ENCODE results near the gene CAPN5.

The CAPN5 gene

GRCh38 chr11:77158041-77158695, 91.4 kb downstream of the CAPN5 start:
- H3K27me3 Mint-ChIP-seq, result peaks cover 7 to 13% of the 10 kb centered on the region in 2 donors
- ATAC-seq (replicated peaks), result no peak

GRCh38 chr11:77159219-77159936, 92.6 kb downstream of the CAPN5 start:
- H3K4me3 Mint-ChIP-seq, result no peak overlapping the region
- peaks cover 7% of the 10 kb centered on the region in 2 donors for H3K27me3 Mint-ChIP-seq
- ATAC-seq (replicated peaks) (no peak), DNase-seq (no peak)
- no peaks in the 10 kb centered on the region for H3K9me3 Mint-ChIP-seq
- H3K36me3 Mint-ChIP-seq, result no peaks in the 10 kb centered on the region
- peaks cover 2 to 6% of the 10 kb centered on the region in 2 donors for H3K4me1 Mint-ChIP-seq
- H3K27ac Mint-ChIP-seq, result no peak overlapping the region

More at GRCh38 chr11:77158041-77158695, 91.4 kb downstream of the CAPN5 start:
- no peak for DNase-seq
- Mint-ChIP-seq H3K4me1 (peaks cover 11 to 17% of the 10 kb centered on the region in 2 donors), H3K4me3 (no peak overlapping the region), H3K36me3 (no peaks in the 10 kb centered on the region), H3K9me3 (no peaks in the 10 kb centered on the region), H3K27ac (no peak overlapping the region)

GRCh38 chr11:77159937-77160495, 93.2 kb downstream of the CAPN5 start:
- H3K4me1 Mint-ChIP-seq, result peaks cover 2 to 6% of the 10 kb centered on the region in 2 donors
- H3K9me3 Mint-ChIP-seq, result no peaks in the 10 kb centered on the region
- H3K36me3 Mint-ChIP-seq, result no peaks in the 10 kb centered on the region
- peaks cover 7% of the 10 kb centered on the region in 2 donors for H3K27me3 Mint-ChIP-seq
- H3K27ac Mint-ChIP-seq, result no peak overlapping the region
- no peak overlapping the region for H3K4me3 Mint-ChIP-seq
- ATAC-seq (replicated peaks), result no peak
- no peak for DNase-seq

- Mint-ChIP-seq H3K27ac (no peak overlapping the region), H3K36me3 (no peaks in the 10 kb centered on the region), H3K9me3 (no peaks in the 10 kb centered on the region), H3K4me3 (no peak overlapping the region), H3K4me1 (no peaks in the 10 kb centered on the region), H3K27me3 (peaks cover 7 to 11% of the 10 kb centered on the region in 2 donors)
- DNase-seq (no peak), ATAC-seq (replicated peaks) (no peak)
Observed at GRCh38 chr11:77163271-77163670, 96.5 kb downstream of the CAPN5 start.

- Mint-ChIP-seq H3K36me3 (no peaks in the 10 kb centered on the region), H3K27me3 (peaks cover 0 to 11% of the 10 kb centered on the region in 2 donors), H3K27ac (no peak overlapping the region), H3K4me3 (no peak overlapping the region), H3K9me3 (no peaks in the 10 kb centered on the region), H3K4me1 (no peaks in the 10 kb centered on the region)
- ATAC-seq (replicated peaks) (no peak), DNase-seq (no peak)
Observed at GRCh38 chr11:77165066-77165465, 98.3 kb downstream of the CAPN5 start.

GRCh38 chr11:77166021-77166420, 99.2 kb downstream of the CAPN5 start:
- Mint-ChIP-seq H3K27ac (no peak overlapping the region), H3K4me1 (no peaks in the 10 kb centered on the region), H3K36me3 (no peaks in the 10 kb centered on the region), H3K27me3 (peaks cover 0 to 10% of the 10 kb centered on the region in 2 donors), H3K4me3 (no peak overlapping the region), H3K9me3 (no peaks in the 10 kb centered on the region)
- ATAC-seq (replicated peaks) (no peak), DNase-seq (no peak)

DNA sequence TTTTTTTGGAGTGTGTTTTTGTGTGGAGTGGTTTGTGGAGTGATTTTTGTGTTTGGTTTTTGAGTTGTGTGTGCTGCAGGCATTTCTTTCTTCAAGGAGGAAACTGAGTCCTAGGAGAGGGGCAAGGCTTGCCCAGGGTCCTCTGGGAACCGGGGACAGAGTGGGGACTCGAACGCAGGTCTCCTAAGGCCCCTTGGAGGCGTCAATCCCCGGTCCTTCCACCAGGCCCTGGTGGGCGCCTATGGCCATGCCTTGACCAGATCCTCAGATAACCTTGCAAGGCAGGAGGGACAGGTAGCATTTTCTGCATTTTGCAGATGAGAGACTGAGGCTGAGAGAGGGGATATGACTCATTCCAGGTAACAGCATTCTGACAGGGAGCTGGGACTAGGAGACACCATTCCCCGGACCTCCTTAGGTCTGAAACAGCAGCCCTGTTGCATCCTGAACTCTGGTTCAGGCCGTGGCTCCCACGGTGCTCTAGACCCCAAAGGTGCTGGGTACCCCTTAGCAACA, 100.4 kb downstream of the CAPN5 start:
- Mint-ChIP-seq H3K27me3 (peaks cover 0 to 7% of the 10 kb centered on the region in 2 donors), H3K4me1 (no peaks in the 10 kb centered on the region), H3K4me3 (no peak overlapping the region), H3K9me3 (no peaks in the 10 kb centered on the region), H3K27ac (no peak overlapping the region), H3K36me3 (no peaks in the 10 kb centered on the region)
- ATAC-seq (replicated peaks) (no peak), DNase-seq (no peak)

- Mint-ChIP-seq H3K4me3 (no peak overlapping the region), H3K27me3 (peaks cover 0 to 7% of the 10 kb centered on the region in 2 donors), H3K9me3 (no peaks in the 10 kb centered on the region), H3K36me3 (no peaks in the 10 kb centered on the region), H3K27ac (no peak overlapping the region), H3K4me1 (no peaks in the 10 kb centered on the region)
- ATAC-seq (replicated peaks), result no peak
- no peak for DNase-seq
Observed at GRCh38 chr11:77167791-77168190, 101.0 kb downstream of the CAPN5 start.

- no peak for ATAC-seq (replicated peaks)
- Mint-ChIP-seq H3K9me3 (no peaks in the 10 kb centered on the region), H3K27me3 (peaks cover 0 to 7% of the 10 kb centered on the region in 2 donors), H3K36me3 (no peaks in the 10 kb centered on the region), H3K4me1 (peaks cover 0 to under 1% of the 10 kb centered on the region in 2 donors), H3K27ac (no peak overlapping the region), H3K4me3 (no peak overlapping the region)
- no peak for DNase-seq
Observed at GRCh38 chr11:77170107-77170506, 103.3 kb downstream of the CAPN5 start.

GRCh38 chr11:77171254-77171653, 104.5 kb downstream of the CAPN5 start:
- no peak overlapping the region for H3K27ac Mint-ChIP-seq
- no peak for ATAC-seq (replicated peaks)
- H3K9me3 Mint-ChIP-seq, result no peaks in the 10 kb centered on the region
- H3K4me3 Mint-ChIP-seq, result no peak overlapping the region
- H3K36me3 Mint-ChIP-seq, result no peaks in the 10 kb centered on the region
- no peak for DNase-seq
- H3K27me3 Mint-ChIP-seq, result peaks cover 0 to 7% of the 10 kb centered on the region in 2 donors
- H3K4me1 Mint-ChIP-seq, result peaks cover 6 to 12% of the 10 kb centered on the region in 2 donors

- no peaks in the 10 kb centered on the region for H3K9me3 Mint-ChIP-seq
- H3K4me1 Mint-ChIP-seq, result peaks cover 6 to 18% of the 10 kb centered on the region in 2 donors
- DNase-seq, result no peak
- H3K27ac Mint-ChIP-seq, result no peak overlapping the region
- H3K27me3 Mint-ChIP-seq, result peaks cover 0 to 7% of the 10 kb centered on the region in 2 donors
- no peaks in the 10 kb centered on the region for H3K36me3 Mint-ChIP-seq
- H3K4me3 Mint-ChIP-seq, result no peak overlapping the region
- ATAC-seq (replicated peaks), result no peak
Observed at GRCh38 chr11:77171885-77172665, 105.3 kb downstream of the CAPN5 start.

GRCh38 chr11:77172666-77172982, 105.9 kb downstream of the CAPN5 start:
- peaks cover 0 to 5% of the 10 kb centered on the region in 2 donors for H3K27me3 Mint-ChIP-seq

GRCh38 chr11:77173494-77173893, 106.7 kb downstream of the CAPN5 start:
- no peak for ATAC-seq (replicated peaks)
- peaks cover 6 to 18% of the 10 kb centered on the region in 2 donors for H3K4me1 Mint-ChIP-seq
- H3K4me3 Mint-ChIP-seq, result no peak overlapping the region
- H3K27ac Mint-ChIP-seq, result no peak overlapping the region
- H3K9me3 Mint-ChIP-seq, result peaks cover 2 to 6% of the 10 kb centered on the region in 2 donors
- no peak for DNase-seq
- H3K36me3 Mint-ChIP-seq, result no peaks in the 10 kb centered on the region
- peaks cover 0 to 6% of the 10 kb centered on the region in 2 donors for H3K27me3 Mint-ChIP-seq

More at GRCh38 chr11:77172666-77172982, 105.9 kb downstream of the CAPN5 start:
- Mint-ChIP-seq H3K4me1 (peaks cover 6 to 18% of the 10 kb centered on the region in 2 donors), H3K9me3 (no peaks in the 10 kb centered on the region), H3K4me3 (no peak overlapping the region), H3K36me3 (no peaks in the 10 kb centered on the region), H3K27ac (no peak overlapping the region)
- no peak for ATAC-seq (replicated peaks)
- DNase-seq, result no peak

DNA sequence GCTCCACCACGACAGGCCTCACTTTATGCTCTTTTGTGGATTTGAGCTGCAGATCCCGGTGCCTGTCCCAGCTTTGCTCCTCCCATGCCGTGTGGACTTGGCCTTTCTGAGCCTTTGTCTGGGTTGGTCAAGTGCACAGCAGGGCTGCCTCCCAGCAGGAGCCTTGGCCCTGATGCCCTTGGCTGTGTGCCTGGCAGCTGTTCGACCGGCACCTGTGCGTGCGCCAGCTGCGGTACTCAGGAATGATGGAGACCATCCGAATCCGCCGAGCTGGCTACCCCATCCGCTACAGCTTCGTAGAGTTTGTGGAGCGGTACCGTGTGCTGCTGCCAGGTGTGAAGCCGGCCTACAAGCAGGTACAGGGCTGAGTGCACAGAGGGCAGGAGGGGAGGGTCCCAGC, 107.8 kb downstream of the CAPN5 start:
- DNase-seq (no peak), ATAC-seq (replicated peaks) (no peak)
- H3K4me3 Mint-ChIP-seq, result no peak overlapping the region
- peaks cover 0 to 6% of the 10 kb centered on the region in 2 donors for H3K27me3 Mint-ChIP-seq
- no peaks in the 10 kb centered on the region for H3K36me3 Mint-ChIP-seq
- H3K9me3 Mint-ChIP-seq, result peaks cover 2 to 6% of the 10 kb centered on the region in 2 donors
- no peak overlapping the region for H3K27ac Mint-ChIP-seq
- peaks cover 6 to 18% of the 10 kb centered on the region in 2 donors for H3K4me1 Mint-ChIP-seq
